Measurements from ENCODE around the gene PTPRD. TPM values are rescaled to one million over a fixed set of nuclear protein-coding genes. Genes with fewer than 3 reads are reported as not detected.

The PTPRD gene
- total and polyA plus RNA-seq, 2 experiments from 2014 or later, result 11.5 to 58.0 TPM

DNA sequence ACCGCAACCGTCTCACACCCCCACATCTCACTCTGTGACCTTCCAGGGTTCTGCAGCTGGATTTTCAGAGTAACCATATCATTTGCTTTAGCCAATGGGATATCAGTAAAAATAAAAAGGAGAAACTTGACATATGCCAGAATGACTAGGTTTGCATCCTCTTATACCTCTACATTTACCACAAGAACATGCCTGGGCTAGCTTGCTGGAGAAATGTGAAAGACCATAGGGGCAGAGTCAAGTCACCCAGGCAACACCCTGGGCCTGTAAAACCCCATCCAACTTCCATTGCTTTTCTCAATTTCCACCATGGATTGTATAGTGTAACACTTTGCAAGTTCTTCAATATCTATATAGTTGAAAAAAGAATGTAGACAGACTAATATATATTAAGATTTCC, 731.1 kb downstream of the PTPRD start (continued):
- TF ChIP-seq, protein P1, sequence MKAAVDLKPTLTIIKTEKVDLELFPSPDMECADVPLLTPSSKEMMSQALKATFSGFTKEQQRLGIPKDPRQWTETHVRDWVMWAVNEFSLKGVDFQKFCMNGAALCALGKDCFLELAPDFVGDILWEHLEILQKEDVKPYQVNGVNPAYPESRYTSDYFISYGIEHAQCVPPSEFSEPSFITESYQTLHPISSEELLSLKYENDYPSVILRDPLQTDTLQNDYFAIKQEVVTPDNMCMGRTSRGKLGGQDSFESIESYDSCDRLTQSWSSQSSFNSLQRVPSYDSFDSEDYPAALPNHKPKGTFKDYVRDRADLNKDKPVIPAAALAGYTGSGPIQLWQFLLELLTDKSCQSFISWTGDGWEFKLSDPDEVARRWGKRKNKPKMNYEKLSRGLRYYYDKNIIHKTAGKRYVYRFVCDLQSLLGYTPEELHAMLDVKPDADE (IDR thresholded peaks at IDR 0.05), result no peak
- no peak for TF ChIP-seq EZH2phosphoT487 (IDR thresholded peaks at IDR 0.05; ENCODE audit: unreplicated experiment)

DNA sequence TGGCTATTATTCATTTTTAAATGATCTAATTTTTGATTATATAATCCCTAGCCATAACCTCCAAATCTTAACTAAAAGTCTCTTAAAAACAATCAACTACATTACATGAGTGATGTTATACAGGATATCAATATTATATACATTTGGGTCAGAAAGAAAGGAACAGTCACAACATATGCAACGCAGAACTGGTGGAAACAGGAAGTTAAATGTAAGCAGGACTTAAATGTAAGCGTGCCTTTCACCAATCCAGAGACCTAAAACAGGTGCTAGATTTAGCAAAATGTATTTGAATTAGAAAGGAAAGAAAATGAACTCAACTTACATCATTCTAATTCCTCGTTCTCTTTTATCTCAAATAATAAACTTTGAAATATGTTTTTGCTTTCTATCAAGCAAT, 738.5 kb downstream of the PTPRD start:
- no peaks in the 10 kb centered on the region for H3K27me3 Mint-ChIP-seq (ENCODE audit: insufficient read depth, low read depth, poor library complexity)
- no peaks in the 10 kb centered on the region for H3K4me1 Mint-ChIP-seq
- ATAC-seq (no peak), DNase-seq (ENCODE audit: low spot score) (no peak)
- no peaks in the 10 kb centered on the region for H3K4me1 ChIP-seq (ENCODE audit: insufficient read depth)
- H3K36me3 Mint-ChIP-seq (ENCODE audit: low read depth), result no peaks in the 10 kb centered on the region
- H3K79me2 ChIP-seq (replicated peaks; ENCODE audit: insufficient read depth), result no peaks in the 10 kb centered on the region
- no peak overlapping the region for H2AFZ ChIP-seq
- no peak overlapping the region for H3K4me2 ChIP-seq
- TF ChIP-seq ZNF331 (CRISPR knock-in tag; IDR thresholded peaks at IDR 0.05; ENCODE audit: low read depth) (no peak), CREB1 (CRISPR knock-in tag; IDR thresholded peaks at IDR 0.05; ENCODE audit: low read depth) (no peak), POLR2AphosphoS5 (IDR thresholded peaks at IDR 0.05; ENCODE audit: low read depth) (no peak), EZH2phosphoT487 (IDR thresholded peaks at IDR 0.05; ENCODE audit: unreplicated experiment) (no peak), NANOG (IDR thresholded peaks at IDR 0.05; ENCODE audit: borderline replicate concordance) (no peak), JUNB (IDR thresholded peaks at IDR 0.05; ENCODE audit: unreplicated experiment) (no peak), ZNF114 (CRISPR knock-in tag; IDR thresholded peaks at IDR 0.05) (no peak), STAT1 (IDR thresholded peaks at IDR 0.05; ENCODE audit: unreplicated experiment) (no peak)
- TF ChIP-seq, protein P2, sequence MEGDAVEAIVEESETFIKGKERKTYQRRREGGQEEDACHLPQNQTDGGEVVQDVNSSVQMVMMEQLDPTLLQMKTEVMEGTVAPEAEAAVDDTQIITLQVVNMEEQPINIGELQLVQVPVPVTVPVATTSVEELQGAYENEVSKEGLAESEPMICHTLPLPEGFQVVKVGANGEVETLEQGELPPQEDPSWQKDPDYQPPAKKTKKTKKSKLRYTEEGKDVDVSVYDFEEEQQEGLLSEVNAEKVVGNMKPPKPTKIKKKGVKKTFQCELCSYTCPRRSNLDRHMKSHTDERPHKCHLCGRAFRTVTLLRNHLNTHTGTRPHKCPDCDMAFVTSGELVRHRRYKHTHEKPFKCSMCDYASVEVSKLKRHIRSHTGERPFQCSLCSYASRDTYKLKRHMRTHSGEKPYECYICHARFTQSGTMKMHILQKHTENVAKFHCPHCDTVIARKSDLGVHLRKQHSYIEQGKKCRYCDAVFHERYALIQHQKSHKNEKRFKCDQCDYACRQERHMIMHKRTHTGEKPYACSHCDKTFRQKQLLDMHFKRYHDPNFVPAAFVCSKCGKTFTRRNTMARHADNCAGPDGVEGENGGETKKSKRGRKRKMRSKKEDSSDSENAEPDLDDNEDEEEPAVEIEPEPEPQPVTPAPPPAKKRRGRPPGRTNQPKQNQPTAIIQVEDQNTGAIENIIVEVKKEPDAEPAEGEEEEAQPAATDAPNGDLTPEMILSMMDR (conservative IDR thresholded peaks at IDR 0.05; ENCODE audit: low read depth in 2 of 2), result no peak
- TF ChIP-seq, protein P3, sequence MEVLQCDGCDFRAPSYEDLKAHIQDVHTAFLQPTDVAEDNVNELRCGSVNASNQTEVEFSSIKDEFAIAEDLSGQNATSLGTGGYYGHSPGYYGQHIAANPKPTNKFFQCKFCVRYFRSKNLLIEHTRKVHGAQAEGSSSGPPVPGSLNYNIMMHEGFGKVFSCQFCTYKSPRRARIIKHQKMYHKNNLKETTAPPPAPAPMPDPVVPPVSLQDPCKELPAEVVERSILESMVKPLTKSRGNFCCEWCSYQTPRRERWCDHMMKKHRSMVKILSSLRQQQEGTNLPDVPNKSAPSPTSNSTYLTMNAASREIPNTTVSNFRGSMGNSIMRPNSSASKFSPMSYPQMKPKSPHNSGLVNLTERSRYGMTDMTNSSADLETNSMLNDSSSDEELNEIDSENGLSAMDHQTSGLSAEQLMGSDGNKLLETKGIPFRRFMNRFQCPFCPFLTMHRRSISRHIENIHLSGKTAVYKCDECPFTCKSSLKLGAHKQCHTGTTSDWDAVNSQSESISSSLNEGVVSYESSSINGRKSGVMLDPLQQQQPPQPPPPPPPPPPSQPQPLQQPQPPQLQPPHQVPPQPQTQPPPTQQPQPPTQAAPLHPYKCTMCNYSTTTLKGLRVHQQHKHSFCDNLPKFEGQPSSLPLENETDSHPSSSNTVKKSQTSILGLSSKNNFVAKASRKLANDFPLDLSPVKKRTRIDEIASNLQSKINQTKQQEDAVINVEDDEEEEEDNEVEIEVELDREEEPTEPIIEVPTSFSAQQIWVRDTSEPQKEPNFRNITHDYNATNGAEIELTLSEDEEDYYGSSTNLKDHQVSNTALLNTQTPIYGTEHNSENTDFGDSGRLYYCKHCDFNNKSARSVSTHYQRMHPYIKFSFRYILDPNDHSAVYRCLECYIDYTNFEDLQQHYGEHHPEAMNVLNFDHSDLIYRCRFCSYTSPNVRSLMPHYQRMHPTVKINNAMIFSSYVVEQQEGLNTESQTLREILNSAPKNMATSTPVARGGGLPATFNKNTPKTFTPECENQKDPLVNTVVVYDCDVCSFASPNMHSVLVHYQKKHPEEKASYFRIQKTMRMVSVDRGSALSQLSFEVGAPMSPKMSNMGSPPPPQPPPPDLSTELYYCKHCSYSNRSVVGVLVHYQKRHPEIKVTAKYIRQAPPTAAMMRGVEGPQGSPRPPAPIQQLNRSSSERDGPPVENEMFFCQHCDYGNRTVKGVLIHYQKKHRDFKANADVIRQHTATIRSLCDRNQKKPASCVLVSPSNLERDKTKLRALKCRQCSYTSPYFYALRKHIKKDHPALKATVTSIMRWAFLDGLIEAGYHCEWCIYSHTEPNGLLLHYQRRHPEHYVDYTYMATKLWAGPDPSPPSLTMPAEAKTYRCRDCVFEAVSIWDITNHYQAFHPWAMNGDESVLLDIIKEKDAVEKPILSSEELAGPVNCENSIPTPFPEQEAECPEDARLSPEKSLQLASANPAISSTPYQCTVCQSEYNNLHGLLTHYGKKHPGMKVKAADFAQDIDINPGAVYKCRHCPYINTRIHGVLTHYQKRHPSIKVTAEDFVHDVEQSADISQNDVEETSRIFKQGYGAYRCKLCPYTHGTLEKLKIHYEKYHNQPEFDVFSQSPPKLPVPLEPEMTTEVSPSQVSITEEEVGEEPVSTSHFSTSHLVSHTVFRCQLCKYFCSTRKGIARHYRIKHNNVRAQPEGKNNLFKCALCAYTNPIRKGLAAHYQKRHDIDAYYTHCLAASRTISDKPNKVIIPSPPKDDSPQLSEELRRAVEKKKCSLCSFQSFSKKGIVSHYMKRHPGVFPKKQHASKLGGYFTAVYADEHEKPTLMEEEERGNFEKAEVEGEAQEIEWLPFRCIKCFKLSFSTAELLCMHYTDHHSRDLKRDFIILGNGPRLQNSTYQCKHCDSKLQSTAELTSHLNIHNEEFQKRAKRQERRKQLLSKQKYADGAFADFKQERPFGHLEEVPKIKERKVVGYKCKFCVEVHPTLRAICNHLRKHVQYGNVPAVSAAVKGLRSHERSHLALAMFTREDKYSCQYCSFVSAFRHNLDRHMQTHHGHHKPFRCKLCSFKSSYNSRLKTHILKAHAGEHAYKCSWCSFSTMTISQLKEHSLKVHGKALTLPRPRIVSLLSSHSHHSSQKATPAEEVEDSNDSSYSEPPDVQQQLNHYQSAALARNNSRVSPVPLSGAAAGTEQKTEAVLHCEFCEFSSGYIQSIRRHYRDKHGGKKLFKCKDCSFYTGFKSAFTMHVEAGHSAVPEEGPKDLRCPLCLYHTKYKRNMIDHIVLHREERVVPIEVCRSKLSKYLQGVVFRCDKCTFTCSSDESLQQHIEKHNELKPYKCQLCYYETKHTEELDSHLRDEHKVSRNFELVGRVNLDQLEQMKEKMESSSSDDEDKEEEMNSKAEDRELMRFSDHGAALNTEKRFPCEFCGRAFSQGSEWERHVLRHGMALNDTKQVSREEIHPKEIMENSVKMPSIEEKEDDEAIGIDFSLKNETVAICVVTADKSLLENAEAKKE (CRISPR knock-in tag; IDR thresholded peaks at IDR 0.05), result no peak
- TF ChIP-seq, protein P1 (IDR thresholded peaks at IDR 0.05), result no peak
- no peak overlapping the region for H3K4me3 ChIP-seq
- peak overlapping the region; percentile 53; the same call in 1 of the 2 replicates for H3K27ac Mint-ChIP-seq
- no peaks in the 10 kb centered on the region for H3K9me3 Mint-ChIP-seq
- no peaks in the 10 kb centered on the region for H3F3A ChIP-seq (replicated peaks; ENCODE audit: low read depth)
- no peaks in the 10 kb centered on the region for H3K9me2 ChIP-seq (ENCODE audit: insufficient read depth)
- H4K20me1 ChIP-seq (replicated peaks; ENCODE audit: insufficient read depth), result no peaks in the 10 kb centered on the region
- H3K27ac ChIP-seq (ENCODE audit: low read depth), result no peak overlapping the region
- H3K27me3 ChIP-seq (ENCODE audit: insufficient read depth), result no peaks in the 10 kb centered on the region
- no peaks in the 10 kb centered on the region for H3K36me3 ChIP-seq (ENCODE audit: insufficient read depth)
- H3K4me3 Mint-ChIP-seq, result no peak overlapping the region
